ENCODE data around the gene SPRR1B. TPM values are rescaled to one million over a fixed set of nuclear protein-coding genes. Genes with fewer than 3 reads are reported as not detected.

SPRR1B gene, protein sequence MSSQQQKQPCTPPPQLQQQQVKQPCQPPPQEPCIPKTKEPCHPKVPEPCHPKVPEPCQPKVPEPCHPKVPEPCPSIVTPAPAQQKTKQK
- 14.7 and 15.3 TPM in 2 replicates for total RNA-seq

DNA sequence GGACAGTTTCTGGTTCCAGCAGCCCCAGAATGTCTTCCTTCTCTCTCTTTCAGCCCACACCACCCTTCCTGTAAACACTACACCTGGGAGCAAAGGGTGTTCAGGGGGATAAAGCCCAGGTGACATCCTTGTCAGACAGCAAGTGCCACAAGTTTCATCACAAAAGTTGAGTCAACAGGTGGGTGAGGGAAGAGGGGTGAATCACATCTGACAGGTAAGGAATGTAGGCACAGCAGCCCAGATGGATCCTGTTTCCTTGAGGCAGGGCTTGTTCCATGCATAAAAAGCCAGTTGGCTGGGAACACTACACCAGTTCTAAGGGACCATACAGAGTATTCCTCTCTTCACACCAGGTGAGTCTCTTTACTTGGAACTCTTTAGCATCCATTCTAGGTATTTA, at the start of gene SPRR1B:
Gene SPRR1B, plus strand, starts transcription at position 309 of the 400 bp plus-strand sequence. CDS start 1,143 bp downstream, outside the sequence.

DNA sequence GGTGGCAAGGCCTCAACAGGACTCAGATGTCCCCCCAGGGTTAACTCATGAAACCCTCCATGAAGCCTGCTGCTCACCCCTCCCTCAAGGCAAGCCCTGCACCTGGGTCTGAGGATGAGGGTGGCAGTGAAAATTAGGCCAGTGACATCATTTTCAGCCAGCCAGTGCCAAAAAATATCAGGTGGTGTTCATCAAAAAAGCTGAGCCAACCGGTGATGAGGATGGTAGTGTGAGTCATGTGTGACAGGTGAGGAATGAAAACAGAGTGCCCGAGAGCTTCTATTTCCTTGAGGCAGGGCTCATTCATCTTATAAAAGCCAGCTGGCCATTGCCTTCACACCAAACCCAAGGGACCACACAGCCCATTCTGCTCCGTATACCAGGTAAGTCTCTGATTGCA, 47.3 kb upstream of the SPRR1B start, which contains the start of gene SPRR1A:
Gene SPRR1A, plus strand, starts transcription at position 339 of the 400 bp plus-strand sequence. CDS start 1,150 bp downstream, outside the sequence.

DNA sequence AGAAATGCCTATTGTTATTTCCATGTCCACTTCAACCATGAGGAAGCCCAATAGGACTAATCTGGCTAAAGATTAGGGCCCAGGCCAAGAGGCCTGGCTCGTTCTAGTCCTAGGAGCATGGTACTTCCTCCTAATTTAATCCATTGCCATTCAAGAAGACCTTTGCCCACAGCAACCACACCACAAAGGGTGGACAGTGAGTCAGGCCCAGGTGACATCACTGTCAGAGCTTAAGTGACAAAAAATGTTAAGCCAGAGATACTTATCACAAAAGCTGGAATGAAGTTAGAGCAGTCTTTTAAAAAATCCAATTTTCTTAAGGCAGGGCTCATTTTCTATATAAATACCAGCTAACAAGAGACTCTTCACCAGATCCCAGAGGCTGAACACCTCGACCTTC, 29.6 kb upstream of the SPRR1B start, which contains the start of gene SPRR3:
Gene SPRR3, plus strand, starts transcription at position 368 of the 400 bp plus-strand sequence. CDS start 1,272 bp downstream, outside the sequence.

DNA sequence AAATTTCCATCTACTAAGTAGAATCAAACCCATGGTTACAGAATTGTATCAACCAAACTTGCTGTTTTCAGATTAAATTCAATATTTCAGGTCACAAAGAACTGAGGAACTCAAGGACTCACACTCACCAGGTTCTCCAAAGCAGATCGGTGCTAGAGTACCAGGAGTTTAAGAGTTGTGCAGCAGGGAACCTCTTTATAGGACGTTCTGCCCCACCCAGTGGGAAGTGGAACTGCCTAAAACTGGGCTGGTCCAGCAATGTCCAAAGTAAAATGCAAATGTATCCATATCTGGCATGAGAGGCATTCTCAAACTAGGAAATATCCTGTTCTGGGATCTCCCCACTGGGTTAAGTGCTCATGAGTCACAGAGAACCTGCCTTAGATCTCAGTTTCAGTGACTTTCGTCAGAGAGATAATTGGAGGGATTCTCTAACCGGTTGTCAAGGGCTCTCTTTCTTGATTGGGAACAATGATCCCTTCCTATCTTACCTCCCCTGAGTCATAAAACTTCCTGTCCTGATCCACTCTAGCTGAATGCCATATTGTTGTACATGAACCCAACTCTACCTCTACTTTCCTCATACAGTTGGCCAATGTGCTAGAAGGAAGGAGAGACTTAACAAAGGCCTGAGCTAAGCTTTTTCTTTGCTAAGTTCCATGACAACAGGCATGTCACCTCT, 10.1 kb downstream of the SPRR1B start, which contains the start of gene SPRR2D:
Gene SPRR2D, minus strand, starts transcription at position 171 of the 682 bp plus-strand sequence. CDS start 774 bp downstream, outside the sequence.

DNA sequence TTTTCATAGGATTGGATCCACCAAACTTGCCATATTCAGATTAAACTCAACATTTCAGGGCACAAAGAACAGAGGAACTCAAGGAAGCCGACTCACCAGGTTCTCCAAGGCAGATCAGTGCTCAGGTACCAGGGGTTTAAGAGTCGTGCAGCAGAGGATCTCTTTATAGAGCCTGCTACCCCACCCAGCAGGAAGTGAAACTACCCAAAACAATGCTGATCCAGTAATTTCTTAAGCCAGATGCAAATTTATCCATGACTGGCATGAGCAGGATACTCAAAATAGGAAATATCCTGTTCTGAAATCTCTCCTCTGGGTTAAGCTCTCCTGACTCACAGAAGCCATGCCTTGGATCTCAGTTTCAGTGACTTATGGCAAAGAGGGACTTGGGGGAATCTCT, 26.4 kb downstream of the SPRR1B start, which contains the start of gene SPRR2A:
Gene SPRR2A, minus strand, starts transcription at position 138 of the 400 bp plus-strand sequence. CDS start 777 bp downstream, outside the sequence.

DNA sequence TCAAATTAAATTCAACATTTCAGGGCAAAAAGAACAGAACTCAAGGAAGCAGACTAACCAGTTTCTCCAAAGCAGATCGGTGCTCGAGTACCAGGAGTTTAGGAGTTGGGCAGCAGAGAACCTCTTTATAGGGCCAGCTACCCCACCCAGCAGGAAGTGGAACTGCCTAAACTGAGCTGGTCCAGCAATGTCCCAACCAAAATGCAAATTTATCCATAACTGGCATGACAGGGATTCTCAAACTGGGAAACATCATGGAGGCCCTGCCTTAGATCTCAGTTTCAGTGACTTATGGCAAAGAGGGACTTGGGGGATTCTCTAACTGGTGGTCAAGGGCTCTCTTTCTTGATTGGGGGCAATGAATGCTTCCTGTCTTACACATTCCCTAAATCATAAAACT, 40.5 kb downstream of the SPRR1B start, which contains the start of gene SPRR2B:
Gene SPRR2B, minus strand, starts transcription at position 101 of the 400 bp plus-strand sequence. CDS start 772 bp downstream, outside the sequence.

Other genes starting within 250 kb of the SPRR1B start
- gene LCE1E, start 244.9 kb upstream of the SPRR1B start, total RNA-seq, result 0.24 TPM in 1 of 2 replicates, not detected in the other
- not detected in 2 replicates for gene LCE1D, start 234.5 kb upstream of the SPRR1B start, total RNA-seq
- gene LCE1C, start 224.6 kb upstream of the SPRR1B start, total RNA-seq, result 0.24 and 1.3 TPM in 2 replicates
- gene LCE1B, start 219.2 kb upstream of the SPRR1B start, total RNA-seq, result not detected in 2 replicates
- gene LCE1A, start 203.7 kb upstream of the SPRR1B start, total RNA-seq, result not detected in 2 replicates
- not detected in 2 replicates for gene LCE6A, start 188.3 kb upstream of the SPRR1B start, total RNA-seq
- not detected in 2 replicates for gene LCE7A, start 171.2 kb upstream of the SPRR1B start, total RNA-seq
- not detected in 2 replicates for gene SMCP, start 152.9 kb upstream of the SPRR1B start, total RNA-seq
- gene IVL, start 122.7 kb upstream of the SPRR1B start, total RNA-seq, result 0.43 and 6.5 TPM in 2 replicates
- gene SPRR5, start 84.0 kb upstream of the SPRR1B start, total RNA-seq, result not detected in 2 replicates
- not detected in 2 replicates for gene SPRR4, start 60.6 kb upstream of the SPRR1B start, total RNA-seq
- gene SPRR1A, start 47.1 kb upstream of the SPRR1B start, total RNA-seq, result not detected in 2 replicates
- gene SPRR3, start 29.5 kb upstream of the SPRR1B start, total RNA-seq, result 8.9 and 51.4 TPM in 2 replicates
- gene SPRR2D, start 9.9 kb downstream of the SPRR1B start, total RNA-seq, result 1.1 TPM in 1 of 2 replicates, not detected in the other
- 1.9 and 3.0 TPM in 2 replicates for gene SPRR2A, start 26.3 kb downstream of the SPRR1B start, total RNA-seq
- not detected in 2 replicates for gene SPRR2B, start 40.4 kb downstream of the SPRR1B start, total RNA-seq
- 0.85 and 0.96 TPM in 2 replicates for gene SPRR2E, start 63.3 kb downstream of the SPRR1B start, total RNA-seq
- gene SPRR2F, start 82.3 kb downstream of the SPRR1B start, total RNA-seq, result not detected in 2 replicates
- not detected in 2 replicates for gene SPRR2G, start 119.7 kb downstream of the SPRR1B start, total RNA-seq
- not detected in 2 replicates for gene LELP1, start 172.2 kb downstream of the SPRR1B start, total RNA-seq
- not detected in 2 replicates for gene PRR9, start 186.4 kb downstream of the SPRR1B start, total RNA-seq
- gene LORICRIN, start 228.5 kb downstream of the SPRR1B start, total RNA-seq, result not detected in 2 replicates

All from tracheal epithelial cell (primary cell).